Measurements from ENCODE around the gene MTMR2. TPM values are rescaled to one million over a fixed set of nuclear protein-coding genes. Genes with fewer than 3 reads are reported as not detected.
A peak's percentile ranks its signal among the peaks of the same experiment; 100 is the strongest.

Gene MTMR2
- total and polyA plus RNA-seq, 2 of the 13 experiments (the other 11 are each of a cell fraction or from before 2014, with no cell fraction given), result 12.7 to 22.3 TPM

GRCh38 chr11:95792200-95792599 lies 131.7 kb downstream of the MTMR2 start:
- ATAC-seq, result no peak
- BruUV-seq (replicated peaks), result no TSS peak
- peak overlapping the region; percentile 89 for H3K4me2 ChIP-seq (ENCODE audit: low read depth, low read length)
- peak overlapping the region; percentile 87 to 97 (median 96); a peak in 5 of 6 replicates for H3K4me3 ChIP-seq (replicated peaks in 1 of 3; ENCODE audit: insufficient read depth in 1 of 3, low read depth in 2 of 3, low read length in 3 of 3)
- no peaks in the 10 kb centered on the region; a peak in 2 of 5 replicates for H3K36me3 ChIP-seq (replicated peaks in 1 of 2; ENCODE audit: control insufficient read depth in 1 of 2, insufficient read depth in 2 of 2, low read length in 2 of 2)
- TF ChIP-seq CREM (IDR thresholded peaks at IDR 0.05), result no peak
- no peak for TF ChIP-seq CREM (CRISPR knock-in tag; IDR thresholded peaks at IDR 0.05)
- 0 out of 2 replicates have a peak, but pooled peaks have one; percentile 6 for TF ChIP-seq RBFOX2 (IDR thresholded peaks at IDR 0.05; ENCODE audit: low read depth, low read length)
- no peaks in the 10 kb centered on the region; a peak in 1 of 5 replicates for H3K27me3 ChIP-seq (ENCODE audit: control insufficient read depth in 1 of 2, insufficient read depth in 2 of 2, low read length in 2 of 2)
- no peaks in the 10 kb centered on the region for H3K9me3 ChIP-seq (ENCODE audit: low read length)
- peaks cover 78% of the 10 kb centered on the region for H3K79me2 ChIP-seq (ENCODE audit: insufficient read depth, low read length)
- H2AFZ ChIP-seq (ENCODE audit: low read length), result no peak overlapping the region
- WGBS (ENCODE audit: low lambda C conversion rate), result 68% methylated on average over 8 of the region's 8 CpGs
- H3K9ac ChIP-seq (ENCODE audit: insufficient read depth, low read depth, low read length), result peak overlapping the region; percentile 97
- intact Hi-C loops (cut with micrococcal nuclease; ENCODE audit: unreplicated experiment), result no loop called here
- FAIRE-seq, result no peak
- no peaks in the 10 kb centered on the region; the same call in 1 of the 2 replicates for H4K20me1 ChIP-seq (ENCODE audit: insufficient read depth, low read length)
- ChIA-PET POLR2A (interaction anchor here (2.4 kb wide), 1 partner anchor 132 kb away, joined by 7 read pairs; the partner anchor contains the start of gene MTMR2), CTCF (ENCODE audit: low intra/inter-chr PET ratio, low total read pairs) (no interaction called here)
- DNase-seq (ENCODE audit: low spot score), result no peak
- no peak overlapping the region for H3K27ac ChIP-seq (ENCODE audit: extremely low read length, insufficient read depth, low read length)
- in situ Hi-C loops (cut with HindIII; ENCODE audit: extremely low pct_ligation_motif_present, low pct_unique_long_range_greater_than_20kb), result no loop called here
- peaks cover 62% of the 10 kb centered on the region for H3K4me1 ChIP-seq (ENCODE audit: insufficient read depth, low read length)

DNA sequence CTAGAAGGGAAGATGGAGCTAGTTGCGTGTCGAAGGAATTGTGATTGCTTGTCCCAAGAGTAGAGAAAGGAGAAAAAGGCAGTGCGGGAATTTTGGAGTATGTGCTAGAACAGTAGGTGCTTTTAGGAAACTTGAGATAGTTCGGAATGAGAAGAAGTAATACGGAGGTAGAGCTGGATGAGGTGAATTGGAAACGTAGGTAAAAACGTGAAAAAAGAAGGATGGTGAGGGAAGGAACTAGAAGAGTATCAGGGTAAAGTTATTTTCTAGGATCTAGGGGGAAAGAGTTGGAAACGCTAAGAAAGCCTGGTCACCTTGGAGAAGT lies 132.2 kb downstream of the MTMR2 start:
- BruUV-seq (replicated peaks), result no TSS peak
- Histone ChIP-seq H3K4me2 (ENCODE audit: low read depth, low read length) (peak overlapping the region; percentile 89), H3K4me3 (replicated peaks in 1 of 3; ENCODE audit: insufficient read depth in 1 of 3, low read depth in 2 of 3, low read length in 3 of 3) (peak overlapping the region; percentile 87 to 97 (median 96)), H2AFZ (ENCODE audit: low read length) (no peak overlapping the region), H3K4me1 (ENCODE audit: insufficient read depth, low read length) (peaks cover 63% of the 10 kb centered on the region), H3K9ac (ENCODE audit: insufficient read depth, low read depth, low read length) (peak overlapping the region; percentile 97), H3K79me2 (ENCODE audit: insufficient read depth, low read length) (peaks cover 74% of the 10 kb centered on the region), H3K36me3 (replicated peaks in 1 of 2; ENCODE audit: control insufficient read depth in 1 of 2, insufficient read depth in 2 of 2, low read length in 2 of 2) (no peaks in the 10 kb centered on the region; a peak in 2 of 5 replicates), H3K27me3 (ENCODE audit: control insufficient read depth in 1 of 2, insufficient read depth in 2 of 2, low read length in 2 of 2) (no peaks in the 10 kb centered on the region; a peak in 1 of 5 replicates), H4K20me1 (ENCODE audit: insufficient read depth, low read length) (no peaks in the 10 kb centered on the region; the same call in 1 of the 2 replicates), H3K27ac (ENCODE audit: extremely low read length, insufficient read depth, low read length) (peak overlapping the region; percentile 98), H3K9me3 (ENCODE audit: low read length) (no peaks in the 10 kb centered on the region)
- no peak for FAIRE-seq
- no peak for ATAC-seq
- POLR2A ChIA-PET, result interaction anchor here (1.4 to 3.3 kb wide), 3 partner anchors 132 to 724 kb away, joined by 3 to 35 read pairs (median 7); partner anchors contain the start of genes MTMR2, SESN3 and SRSF8
- DNase-seq (ENCODE audit: low spot score), result no peak
- in situ Hi-C loops (cut with HindIII; ENCODE audit: extremely low pct_ligation_motif_present, low pct_unique_long_range_greater_than_20kb) (no loop called here), intact Hi-C loops (cut with micrococcal nuclease; ENCODE audit: unreplicated experiment) (no loop called here)
- 5% methylated on average over 8 of the region's 8 CpGs for WGBS (ENCODE audit: low lambda C conversion rate)
- TF ChIP-seq KLF12 (CRISPR knock-in tag; IDR thresholded peaks at IDR 0.05; ENCODE audit: borderline replicate concordance), result no peak
- TF ChIP-seq KAT7 (CRISPR knock-in tag; IDR thresholded peaks at IDR 0.05; ENCODE audit: borderline replicate concordance), result 0 out of 2 replicates have a peak, but pooled peaks have one; percentile 45
- CTCF ChIA-PET (ENCODE audit: low intra/inter-chr PET ratio, low total read pairs), result no interaction called here

Data from HepG2 (cell line).